Measurements from ENCODE around the gene SLC24A4. TPM values are rescaled to one million over a fixed set of nuclear protein-coding genes. Genes with fewer than 3 reads are reported as not detected.

SLC24A4 gene
- polyA plus RNA-seq, 1 donor from 2014 or later, result 0.17 TPM

DNA sequence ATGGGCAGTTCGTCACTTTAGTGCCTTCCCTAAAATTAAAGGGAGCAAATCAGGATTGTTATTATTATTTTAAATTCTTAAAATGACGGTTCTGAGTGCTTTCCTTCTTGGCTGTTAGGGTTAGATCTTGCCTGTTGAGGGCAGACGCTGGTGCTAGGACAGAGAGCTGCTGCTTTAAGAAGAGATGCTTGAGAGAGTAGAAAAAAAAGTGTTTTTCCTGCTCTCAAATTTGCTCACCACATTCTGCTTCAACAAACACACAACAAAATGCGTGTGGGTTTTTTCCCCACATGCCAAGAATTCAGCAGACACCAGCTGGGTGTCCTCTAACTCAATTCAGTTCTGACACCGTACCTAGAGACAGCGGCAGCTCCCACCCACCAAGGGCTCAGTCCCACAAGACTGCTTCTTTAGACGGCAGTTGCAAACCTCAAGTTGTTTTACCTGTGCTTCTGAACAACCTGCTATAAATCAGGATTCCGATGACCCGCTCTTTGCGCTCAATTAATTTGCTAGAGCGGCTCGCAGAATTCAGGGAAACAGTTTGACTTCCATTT, 114.8 kb downstream of the SLC24A4 start:
- no peak overlapping the region for H3K9ac ChIP-seq (ENCODE audit: low read length)
- H3K27ac ChIP-seq (ENCODE audit: low read length), result no peak overlapping the region
- no peak overlapping the region for H3K4me2 ChIP-seq (ENCODE audit: low read length)
- no peaks in the 10 kb centered on the region for H4K20me1 ChIP-seq (ENCODE audit: insufficient read depth)
- H3K36me3 ChIP-seq (ENCODE audit: insufficient read depth, low read length), result no peaks in the 10 kb centered on the region
- no peaks in the 10 kb centered on the region for H3K9me3 ChIP-seq (ENCODE audit: low read length)
- H3K9me2 ChIP-seq (ENCODE audit: insufficient read depth, low read length), result no peaks in the 10 kb centered on the region
- no peak overlapping the region for H3K4me3 ChIP-seq (ENCODE audit: low read length)
- no peaks in the 10 kb centered on the region for H3K27me3 ChIP-seq (ENCODE audit: insufficient read depth, low read depth, low read length)
- H3F3A ChIP-seq (ENCODE audit: insufficient read depth, low read length, poor library complexity, severe bottlenecking), result no peaks in the 10 kb centered on the region
- no peaks in the 10 kb centered on the region for H3K79me2 ChIP-seq (replicated peaks; ENCODE audit: insufficient read depth, low read length)
- TF ChIP-seq EP300 (conservative IDR thresholded peaks at IDR 0.05; ENCODE audit: poor library complexity, severe bottlenecking) (no peak), RAD21 (conservative IDR thresholded peaks at IDR 0.05) (no peak), SMC3 (conservative IDR thresholded peaks at IDR 0.05; ENCODE audit: poor library complexity) (no peak), TAF1 (IDR thresholded peaks at IDR 0.05; ENCODE audit: low read depth) (no peak), POLR2AphosphoS5 (IDR thresholded peaks at IDR 0.05) (no peak), MXI1 (conservative IDR thresholded peaks at IDR 0.05; ENCODE audit: poor library complexity, severe bottlenecking) (no peak), EZH2 (IDR thresholded peaks at IDR 0.05; ENCODE audit: borderline replicate concordance, insufficient read depth, low read length, poor library complexity, severe bottlenecking) (no peak)
- TF ChIP-seq, protein P1, sequence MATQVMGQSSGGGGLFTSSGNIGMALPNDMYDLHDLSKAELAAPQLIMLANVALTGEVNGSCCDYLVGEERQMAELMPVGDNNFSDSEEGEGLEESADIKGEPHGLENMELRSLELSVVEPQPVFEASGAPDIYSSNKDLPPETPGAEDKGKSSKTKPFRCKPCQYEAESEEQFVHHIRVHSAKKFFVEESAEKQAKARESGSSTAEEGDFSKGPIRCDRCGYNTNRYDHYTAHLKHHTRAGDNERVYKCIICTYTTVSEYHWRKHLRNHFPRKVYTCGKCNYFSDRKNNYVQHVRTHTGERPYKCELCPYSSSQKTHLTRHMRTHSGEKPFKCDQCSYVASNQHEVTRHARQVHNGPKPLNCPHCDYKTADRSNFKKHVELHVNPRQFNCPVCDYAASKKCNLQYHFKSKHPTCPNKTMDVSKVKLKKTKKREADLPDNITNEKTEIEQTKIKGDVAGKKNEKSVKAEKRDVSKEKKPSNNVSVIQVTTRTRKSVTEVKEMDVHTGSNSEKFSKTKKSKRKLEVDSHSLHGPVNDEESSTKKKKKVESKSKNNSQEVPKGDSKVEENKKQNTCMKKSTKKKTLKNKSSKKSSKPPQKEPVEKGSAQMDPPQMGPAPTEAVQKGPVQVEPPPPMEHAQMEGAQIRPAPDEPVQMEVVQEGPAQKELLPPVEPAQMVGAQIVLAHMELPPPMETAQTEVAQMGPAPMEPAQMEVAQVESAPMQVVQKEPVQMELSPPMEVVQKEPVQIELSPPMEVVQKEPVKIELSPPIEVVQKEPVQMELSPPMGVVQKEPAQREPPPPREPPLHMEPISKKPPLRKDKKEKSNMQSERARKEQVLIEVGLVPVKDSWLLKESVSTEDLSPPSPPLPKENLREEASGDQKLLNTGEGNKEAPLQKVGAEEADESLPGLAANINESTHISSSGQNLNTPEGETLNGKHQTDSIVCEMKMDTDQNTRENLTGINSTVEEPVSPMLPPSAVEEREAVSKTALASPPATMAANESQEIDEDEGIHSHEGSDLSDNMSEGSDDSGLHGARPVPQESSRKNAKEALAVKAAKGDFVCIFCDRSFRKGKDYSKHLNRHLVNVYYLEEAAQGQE (IDR thresholded peaks at IDR 0.05; ENCODE audit: borderline replicate concordance), result no peak
- TF ChIP-seq, protein P2, sequence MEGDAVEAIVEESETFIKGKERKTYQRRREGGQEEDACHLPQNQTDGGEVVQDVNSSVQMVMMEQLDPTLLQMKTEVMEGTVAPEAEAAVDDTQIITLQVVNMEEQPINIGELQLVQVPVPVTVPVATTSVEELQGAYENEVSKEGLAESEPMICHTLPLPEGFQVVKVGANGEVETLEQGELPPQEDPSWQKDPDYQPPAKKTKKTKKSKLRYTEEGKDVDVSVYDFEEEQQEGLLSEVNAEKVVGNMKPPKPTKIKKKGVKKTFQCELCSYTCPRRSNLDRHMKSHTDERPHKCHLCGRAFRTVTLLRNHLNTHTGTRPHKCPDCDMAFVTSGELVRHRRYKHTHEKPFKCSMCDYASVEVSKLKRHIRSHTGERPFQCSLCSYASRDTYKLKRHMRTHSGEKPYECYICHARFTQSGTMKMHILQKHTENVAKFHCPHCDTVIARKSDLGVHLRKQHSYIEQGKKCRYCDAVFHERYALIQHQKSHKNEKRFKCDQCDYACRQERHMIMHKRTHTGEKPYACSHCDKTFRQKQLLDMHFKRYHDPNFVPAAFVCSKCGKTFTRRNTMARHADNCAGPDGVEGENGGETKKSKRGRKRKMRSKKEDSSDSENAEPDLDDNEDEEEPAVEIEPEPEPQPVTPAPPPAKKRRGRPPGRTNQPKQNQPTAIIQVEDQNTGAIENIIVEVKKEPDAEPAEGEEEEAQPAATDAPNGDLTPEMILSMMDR (IDR thresholded peaks at IDR 0.05; ENCODE audit: poor library complexity, severe bottlenecking), result no peak
- H2AFZ ChIP-seq (ENCODE audit: low read depth, low read length), result no peak overlapping the region

DNA sequence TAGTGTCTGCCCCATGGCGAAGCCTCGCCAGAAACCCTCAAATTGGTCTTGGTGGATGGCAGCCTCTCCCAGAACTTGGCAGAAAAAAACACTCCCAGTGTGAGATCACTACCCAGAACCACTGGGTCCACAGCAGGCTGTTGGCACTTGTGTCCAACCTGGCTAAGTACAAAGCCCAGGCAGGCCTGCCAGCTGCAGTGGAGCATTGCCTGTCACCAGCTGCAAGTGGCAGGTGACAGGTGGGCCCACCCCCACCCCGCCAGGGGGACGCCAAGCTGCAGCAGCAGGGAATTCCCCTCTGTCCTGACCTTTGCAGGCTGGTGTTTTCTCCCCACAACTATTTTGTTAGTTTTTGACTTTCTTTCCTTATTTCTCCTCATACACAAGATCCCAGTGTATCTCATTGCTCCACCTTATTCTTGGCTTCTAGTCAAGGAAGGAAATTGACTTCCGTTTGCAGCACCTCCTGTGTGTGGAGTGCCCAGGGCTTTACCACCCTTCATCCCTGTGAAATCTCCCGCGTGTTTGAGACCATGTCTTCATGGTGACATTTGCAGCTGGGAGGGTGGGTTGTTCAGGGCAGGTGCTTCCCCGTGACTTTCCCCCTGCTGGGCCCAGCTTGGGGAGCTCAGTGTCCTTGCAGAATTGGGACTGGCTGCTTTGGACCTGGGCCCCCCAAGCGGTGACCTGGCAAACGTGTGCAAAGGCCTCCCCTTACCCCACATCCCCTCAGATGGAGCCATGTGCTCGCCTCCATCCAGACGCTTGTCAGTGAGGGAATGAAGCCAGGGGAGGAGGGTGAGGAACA, 116.8 kb downstream of the SLC24A4 start:
- no peaks in the 10 kb centered on the region for H3K9me2 ChIP-seq (ENCODE audit: insufficient read depth, low read length)
- TF ChIP-seq, protein P2 (IDR thresholded peaks at IDR 0.05; ENCODE audit: poor library complexity, severe bottlenecking), result no peak
- TF ChIP-seq, protein P1 (IDR thresholded peaks at IDR 0.05; ENCODE audit: borderline replicate concordance), result no peak
- TF ChIP-seq TAF1 (IDR thresholded peaks at IDR 0.05; ENCODE audit: low read depth) (no peak), EP300 (conservative IDR thresholded peaks at IDR 0.05; ENCODE audit: poor library complexity, severe bottlenecking) (no peak), EZH2 (IDR thresholded peaks at IDR 0.05; ENCODE audit: borderline replicate concordance, insufficient read depth, low read length, poor library complexity, severe bottlenecking) (no peak), SMC3 (conservative IDR thresholded peaks at IDR 0.05; ENCODE audit: poor library complexity) (no peak), RAD21 (conservative IDR thresholded peaks at IDR 0.05) (no peak), POLR2AphosphoS5 (IDR thresholded peaks at IDR 0.05) (no peak)
- H3K4me3 ChIP-seq (ENCODE audit: low read length), result no peak overlapping the region
- no peaks in the 10 kb centered on the region for H3K79me2 ChIP-seq (replicated peaks; ENCODE audit: insufficient read depth, low read length)
- no peak overlapping the region for H3K9ac ChIP-seq (ENCODE audit: low read length)
- no peaks in the 10 kb centered on the region for H3K36me3 ChIP-seq (ENCODE audit: insufficient read depth, low read length)
- no peaks in the 10 kb centered on the region for H3F3A ChIP-seq (ENCODE audit: insufficient read depth, low read length, poor library complexity, severe bottlenecking)
- no peak overlapping the region for H3K4me2 ChIP-seq (ENCODE audit: low read length)
- H3K27ac ChIP-seq (ENCODE audit: low read length), result no peak overlapping the region
- H2AFZ ChIP-seq (ENCODE audit: low read depth, low read length), result no peak overlapping the region
- no peaks in the 10 kb centered on the region for H4K20me1 ChIP-seq (ENCODE audit: insufficient read depth)
- no peaks in the 10 kb centered on the region for H3K9me3 ChIP-seq (ENCODE audit: low read length)
- no peaks in the 10 kb centered on the region for H3K27me3 ChIP-seq (ENCODE audit: insufficient read depth, low read depth, low read length)

Data from neural cell (in vitro differentiated cells).